Activated CD4-positive, alpha-beta T cell treated with anti-CD3 and anti-CD28 coated beads, Interleukin-2, amount 10 ng/mL, durations not matched to agents 7 days and 5 days (primary cell): ENCODE measurements around the gene HOXC5. TPM values are rescaled to one million over a fixed set of nuclear protein-coding genes. Genes with fewer than 3 reads are reported as not detected.

ENCODE experiments used
- CTCF ChIA-PET: fragments of 350-600 bp; sonication (Branson Sonifier 250); formaldehyde crosslinking; loops from one replicate; lab custom pipeline; 2021; ENCODE audit warnings: antibody characterized with exemption; lab: Charles Lee
- POLR2A ChIA-PET: fragments of 350-600 bp; sonication (Branson Sonifier 250); formaldehyde crosslinking; loops from one replicate; lab custom pipeline; 2021; ENCODE audit warnings: antibody characterized with exemption; lab: Charles Lee
- DNase-seq: peaks from one replicate; pipeline ENCODE4 v3.0.0-alpha.2; 2020
- H3K27ac Mint-ChIP-seq: one replicate; pipeline ENCODE4 v1.8.0; 2021; ENCODE audit warnings: mild to moderate bottlenecking, moderate library complexity, mixed read lengths
- H3K27me3 Mint-ChIP-seq: one replicate; pipeline ENCODE4 v1.8.0; 2021; ENCODE audit warnings: mixed read lengths
- H3K36me3 Mint-ChIP-seq: one replicate; pipeline ENCODE4 v1.8.0; 2021; ENCODE audit warnings: low read depth, mixed read lengths
- H3K4me1 Mint-ChIP-seq: one replicate; pipeline ENCODE4 v1.8.0; 2021; ENCODE audit warnings: mixed read lengths
- H3K4me3 Mint-ChIP-seq: one replicate; pipeline ENCODE4 v1.8.0; 2021; ENCODE audit warnings: mild to moderate bottlenecking, moderate library complexity, mixed read lengths
- H3K9me3 Mint-ChIP-seq: one replicate; pipeline ENCODE4 v1.8.0; 2021; ENCODE audit warnings: mixed read lengths
- total RNA-seq, 2 experiments: library from RNA; stranded (reverse); gene quantifications; one replicate each; pipeline ENCODE4 v1.2.3, GENCODE V29; 2021

The HOXC5 gene
- total RNA-seq, 2 experiments from 2014 or later: not detected

DNA sequence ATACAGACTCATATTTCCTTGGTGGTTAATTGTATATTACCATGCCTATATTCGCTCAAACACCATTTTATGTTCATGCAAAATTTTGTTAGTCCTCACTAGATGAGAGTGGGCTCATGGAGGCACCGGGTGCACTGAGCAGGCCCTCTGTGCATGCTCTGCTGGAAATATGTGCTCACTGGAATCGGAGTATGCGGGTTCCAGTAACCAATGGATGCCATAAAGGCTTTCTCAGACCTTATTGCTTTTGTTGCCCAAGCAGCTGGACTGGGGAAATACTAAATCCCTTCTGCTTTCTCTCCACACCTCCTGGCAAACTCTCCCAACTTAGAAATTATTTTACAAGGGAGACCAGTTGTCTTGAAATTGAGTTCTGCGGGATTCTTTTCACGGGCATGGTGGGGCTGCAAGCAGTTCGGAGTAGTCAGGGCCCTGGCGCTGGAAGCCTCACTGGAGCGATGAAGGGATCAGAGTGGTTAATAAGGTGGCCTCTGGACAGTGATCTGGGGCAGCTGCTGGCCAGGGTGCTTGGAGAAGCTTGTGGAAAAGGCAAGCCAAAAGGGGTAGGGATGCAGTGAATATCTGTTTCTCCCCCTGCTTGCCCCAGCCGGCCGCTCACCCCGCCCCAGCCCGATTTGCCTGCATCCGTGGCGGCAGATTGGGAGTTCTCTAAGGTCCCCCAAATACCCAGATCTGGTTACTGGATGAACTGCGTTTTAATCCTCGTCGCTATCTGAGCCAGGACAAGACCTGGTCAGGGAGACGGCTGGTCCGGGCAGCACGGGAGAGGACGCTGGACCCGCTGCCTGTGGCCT, 12.1 kb upstream of the HOXC5 start:
- Mint-ChIP-seq H3K27ac (no peak overlapping the region), H3K9me3 (no peaks in the 10 kb centered on the region), H3K4me3 (no peak overlapping the region), H3K4me1 (peaks cover 19% of the 10 kb centered on the region), H3K36me3 (peaks cover 2% of the 10 kb centered on the region), H3K27me3 (peaks cover 82% of the 10 kb centered on the region)
- no peak for DNase-seq
- ChIA-PET CTCF (no interaction called here), POLR2A (no interaction called here)

- no peak overlapping the region for H3K4me3 Mint-ChIP-seq
- ChIA-PET POLR2A (no interaction called here), CTCF (interaction anchor here (2.0 kb wide), 1 partner anchor 193 kb away, joined by 5 read pairs; no protein-coding TSS in a partner anchor)
- peaks cover 21% of the 10 kb centered on the region for H3K4me1 Mint-ChIP-seq
- H3K9me3 Mint-ChIP-seq: no peaks in the 10 kb centered on the region
- H3K27me3 Mint-ChIP-seq: peaks cover 81% of the 10 kb centered on the region
- H3K36me3 Mint-ChIP-seq: peaks cover 2% of the 10 kb centered on the region
- no peak for DNase-seq
- no peak overlapping the region for H3K27ac Mint-ChIP-seq
Measured at GRCh38 chr12:54021432-54022013, 11.3 kb upstream of the HOXC5 start.

GRCh38 chr12:54022960-54023884, 9.6 kb upstream of the HOXC5 start:
- no peak overlapping the region for H3K27ac Mint-ChIP-seq
- peaks cover 2% of the 10 kb centered on the region for H3K36me3 Mint-ChIP-seq
- H3K4me3 Mint-ChIP-seq: no peak overlapping the region
- DNase-seq: no peak
- peaks cover 86% of the 10 kb centered on the region for H3K27me3 Mint-ChIP-seq
- H3K9me3 Mint-ChIP-seq: no peaks in the 10 kb centered on the region
- CTCF ChIA-PET: interaction anchor here (0.6 to 3.1 kb wide), 11 partner anchors 8 to 277 kb away, joined by 3 to 16 read pairs (median 5); partner anchors contain the start of genes HOXC4 and HOXC5
- POLR2A ChIA-PET: interaction anchor here (0.7 kb wide), 1 partner anchor 336 kb away, joined by 5 read pairs; no protein-coding TSS in a partner anchor
- H3K4me1 Mint-ChIP-seq: peaks cover 17% of the 10 kb centered on the region

DNA sequence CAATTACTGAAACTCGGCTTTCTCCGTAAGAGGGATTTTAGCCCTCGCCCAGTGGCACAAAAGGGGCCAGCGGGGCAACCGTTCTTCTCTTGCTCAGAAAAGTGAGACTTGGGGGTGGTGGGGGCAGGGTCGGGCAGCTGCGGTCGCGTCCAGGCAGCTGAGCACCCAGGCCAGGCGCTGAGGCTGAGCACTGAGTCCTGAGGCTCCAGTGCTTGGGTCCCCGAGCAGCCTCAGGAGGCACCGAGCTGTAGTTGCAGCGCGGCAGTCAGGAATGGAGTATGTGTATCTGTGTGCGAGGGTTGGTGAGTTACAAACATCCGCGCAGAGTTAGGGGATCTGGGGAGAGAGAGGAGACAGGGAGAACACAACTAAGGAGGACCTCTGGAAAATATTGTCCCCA, 8.7 kb upstream of the HOXC5 start:
- H3K4me3 Mint-ChIP-seq: no peak overlapping the region
- DNase-seq: no peak
- H3K9me3 Mint-ChIP-seq: no peaks in the 10 kb centered on the region
- POLR2A ChIA-PET: interaction anchor here (0.7 kb wide), 1 partner anchor 335 kb away, joined by 5 read pairs; no protein-coding TSS in a partner anchor
- no peaks in the 10 kb centered on the region for H3K36me3 Mint-ChIP-seq
- CTCF ChIA-PET: interaction anchor here (1.1 to 3.1 kb wide), 9 partner anchors 9 to 278 kb away, joined by 3 to 16 read pairs (median 4); partner anchors contain the start of gene HOXC5
- H3K27ac Mint-ChIP-seq: no peak overlapping the region
- H3K4me1 Mint-ChIP-seq: peaks cover 18% of the 10 kb centered on the region
- H3K27me3 Mint-ChIP-seq: peaks cover 88% of the 10 kb centered on the region

GRCh38 chr12:54024581-54025305, 8.1 kb upstream of the HOXC5 start:
- Mint-ChIP-seq H3K27me3 (peaks cover 88% of the 10 kb centered on the region), H3K9me3 (no peaks in the 10 kb centered on the region), H3K36me3 (no peaks in the 10 kb centered on the region), H3K4me3 (no peak overlapping the region), H3K4me1 (peaks cover 22% of the 10 kb centered on the region), H3K27ac (no peak overlapping the region)
- no peak for DNase-seq
- ChIA-PET CTCF (interaction anchor here (1.2 to 3.1 kb wide), 6 partner anchors 8 to 278 kb away, joined by 3 to 16 read pairs (median 6); partner anchors contain the start of gene HOXC5), POLR2A (no interaction called here)

DNA sequence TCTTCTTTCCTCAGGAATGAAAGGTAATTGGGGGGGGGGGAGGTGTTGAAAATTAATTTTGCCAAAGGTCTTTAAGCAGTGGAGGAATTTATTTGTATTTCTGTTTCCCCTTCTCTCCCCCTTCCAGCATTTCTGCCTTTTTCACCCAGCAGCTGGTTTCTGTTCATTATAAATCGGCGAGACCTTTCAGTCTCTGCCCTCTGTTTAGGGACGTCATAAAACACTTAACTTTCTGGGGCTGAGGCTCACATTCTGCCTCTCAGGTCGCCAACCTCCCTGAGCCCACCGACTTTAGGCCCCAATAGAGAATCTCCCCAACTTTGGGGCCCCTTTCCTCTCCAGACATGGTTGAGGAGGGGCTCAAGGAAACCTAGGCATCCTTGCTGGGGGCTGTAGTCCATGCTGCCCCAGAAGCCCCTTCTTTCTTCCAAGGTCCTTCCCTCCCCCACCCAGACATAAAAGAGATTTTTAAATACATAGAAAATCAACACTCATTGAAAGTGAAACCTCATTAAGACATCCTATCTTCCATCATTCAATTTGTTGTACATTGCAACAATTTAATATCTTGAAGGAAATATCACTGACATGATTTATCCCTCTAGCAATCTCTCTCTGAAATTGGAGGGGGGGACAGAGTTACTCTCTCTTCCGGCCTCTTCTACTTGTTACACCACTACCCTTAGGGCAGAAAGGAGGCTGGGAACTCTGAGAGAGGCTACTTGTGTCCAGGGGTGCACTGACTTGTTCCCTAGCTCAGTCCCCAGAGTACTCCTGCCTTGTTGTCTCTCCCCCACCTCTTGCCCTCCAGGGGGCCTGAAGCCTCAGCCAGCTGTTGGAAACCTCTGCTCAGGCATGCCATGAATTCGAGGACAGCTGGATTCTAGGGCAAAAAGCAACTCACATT, 7.1 kb upstream of the HOXC5 start:
- POLR2A ChIA-PET: no interaction called here

DNA sequence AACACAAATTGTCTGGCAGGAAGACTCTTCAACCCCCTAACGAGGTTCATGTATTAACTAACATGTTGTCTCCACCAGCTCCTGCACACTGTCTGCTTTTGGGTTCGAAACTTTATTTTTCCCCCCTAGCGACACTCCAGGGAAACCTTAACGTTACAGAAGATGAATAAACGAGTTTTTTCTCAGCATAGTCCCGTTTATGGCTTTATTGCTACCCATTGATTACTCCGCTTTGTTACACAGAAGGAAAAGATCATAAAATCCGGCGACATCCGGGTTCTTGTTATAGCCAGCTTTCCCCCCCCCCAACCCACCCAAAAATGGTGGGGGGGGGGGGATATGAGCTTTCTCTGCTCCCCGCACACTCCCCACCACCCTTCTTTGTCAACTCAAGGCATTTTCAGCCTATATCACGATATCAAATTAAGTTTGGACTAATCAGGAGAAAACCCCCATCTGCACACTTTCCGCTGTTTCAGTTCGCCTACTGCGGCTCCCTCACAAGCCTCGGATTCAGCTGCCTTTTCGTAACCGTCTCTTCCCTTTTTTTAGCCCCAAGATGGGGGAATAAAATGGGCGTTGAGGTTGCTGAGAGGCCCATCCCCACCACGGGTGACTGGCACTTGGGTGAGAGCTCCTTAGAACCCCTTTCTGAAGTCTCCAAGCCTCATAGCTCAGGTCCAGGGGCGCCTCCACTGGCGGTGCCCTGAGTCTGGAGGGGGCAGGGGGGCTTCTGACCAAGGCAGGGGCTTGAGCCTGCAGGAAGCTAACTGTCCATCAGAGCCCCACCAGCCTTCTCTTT, 6.0 kb upstream of the HOXC5 start:
- no peak overlapping the region for H3K4me3 Mint-ChIP-seq
- POLR2A ChIA-PET: no interaction called here
- H3K27ac Mint-ChIP-seq: no peak overlapping the region
- DNase-seq: no peak
- H3K27me3 Mint-ChIP-seq: peaks cover 87% of the 10 kb centered on the region
- H3K4me1 Mint-ChIP-seq: peaks cover 20% of the 10 kb centered on the region
- H3K9me3 Mint-ChIP-seq: no peaks in the 10 kb centered on the region
- CTCF ChIA-PET: interaction anchor here (0.6 to 2.3 kb wide), 7 partner anchors 9 to 181 kb away, joined by 3 to 8 read pairs (median 3); no protein-coding TSS in a partner anchor
- no peaks in the 10 kb centered on the region for H3K36me3 Mint-ChIP-seq

More for the DNA sequence above, 7.1 kb upstream of the HOXC5 start:
- CTCF ChIA-PET: interaction anchor here (1.1 to 3.1 kb wide), 3 partner anchors 168 to 182 kb away, joined by 4 to 16 read pairs (median 5); no protein-coding TSS in a partner anchor
- DNase-seq: no peak
- H3K27ac Mint-ChIP-seq: no peak overlapping the region
- no peak overlapping the region for H3K4me3 Mint-ChIP-seq
- H3K27me3 Mint-ChIP-seq: peaks cover 89% of the 10 kb centered on the region
- peaks cover 24% of the 10 kb centered on the region for H3K4me1 Mint-ChIP-seq
- no peaks in the 10 kb centered on the region for H3K36me3 Mint-ChIP-seq
- H3K9me3 Mint-ChIP-seq: no peaks in the 10 kb centered on the region

DNA sequence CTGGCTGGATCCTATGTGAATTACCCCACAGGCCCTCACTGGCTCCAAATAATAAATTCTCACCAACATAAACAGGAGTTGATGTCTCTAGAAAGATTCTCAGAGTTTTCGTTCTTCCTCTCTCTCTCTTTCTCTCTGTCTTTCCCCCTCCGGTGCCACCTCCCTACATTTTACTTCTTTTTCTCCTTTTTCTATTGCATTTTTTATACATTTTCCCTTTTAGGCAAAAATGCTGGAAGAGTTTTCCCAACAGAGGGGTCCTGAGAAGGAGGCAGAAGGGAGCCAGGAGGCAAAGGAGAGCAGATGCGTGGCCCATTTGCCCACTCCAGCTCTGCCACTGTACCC, 5.4 kb upstream of the HOXC5 start:
- no peak for DNase-seq
- Mint-ChIP-seq H3K9me3 (no peaks in the 10 kb centered on the region), H3K27ac (no peak overlapping the region), H3K4me1 (peaks cover 20% of the 10 kb centered on the region), H3K36me3 (no peaks in the 10 kb centered on the region), H3K4me3 (no peak overlapping the region), H3K27me3 (peaks cover 87% of the 10 kb centered on the region)
- CTCF ChIA-PET: interaction anchor here (1.1 to 2.3 kb wide), 4 partner anchors 11 to 174 kb away, joined by 3 to 8 read pairs (median 3); no protein-coding TSS in a partner anchor
- POLR2A ChIA-PET: no interaction called here

DNA sequence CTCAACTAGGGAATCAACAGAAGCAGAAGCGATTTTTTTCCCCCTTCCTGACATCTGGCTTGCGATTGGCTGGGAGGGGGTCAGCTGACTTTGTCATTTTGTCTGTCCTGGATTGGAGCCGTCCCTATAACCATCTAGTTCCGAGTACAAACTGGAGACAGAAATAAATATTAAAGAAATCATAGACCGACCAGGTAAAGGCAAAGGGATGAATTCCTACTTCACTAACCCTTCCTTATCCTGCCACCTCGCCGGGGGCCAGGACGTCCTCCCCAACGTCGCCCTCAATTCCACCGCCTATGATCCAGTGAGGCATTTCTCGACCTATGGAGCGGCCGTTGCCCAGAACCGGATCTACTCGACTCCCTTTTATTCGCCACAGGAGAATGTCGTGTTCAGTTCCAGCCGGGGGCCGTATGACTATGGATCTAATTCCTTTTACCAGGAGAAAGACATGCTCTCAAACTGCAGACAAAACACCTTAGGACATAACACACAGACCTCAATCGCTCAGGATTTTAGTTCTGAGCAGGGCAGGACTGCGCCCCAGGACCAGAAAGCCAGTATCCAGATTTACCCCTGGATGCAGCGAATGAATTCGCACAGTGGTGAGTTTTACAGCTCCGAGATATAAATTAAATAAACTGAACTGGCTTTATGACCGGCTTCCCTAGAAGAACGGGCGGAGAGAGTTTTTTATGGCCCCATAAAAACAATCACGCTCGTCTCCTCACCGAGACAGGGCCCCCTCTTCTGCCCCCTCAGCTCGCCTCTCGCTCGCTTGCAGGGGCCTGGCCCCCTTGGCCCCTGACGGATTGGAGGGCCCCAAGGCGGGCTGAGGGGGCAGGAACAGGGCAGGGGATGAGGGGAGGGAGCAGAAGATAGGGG, 4.3 kb upstream of the HOXC5 start, which contains the start of gene HOXC6:
Gene HOXC6 (plus strand): TSS at position 127 of the 888 bp plus-strand sequence. CDS start 82 bp downstream, at position 209.
- ChIA-PET CTCF (interaction anchor here (1.1 to 2.3 kb wide), 5 partner anchors 16 to 172 kb away, joined by 3 to 8 read pairs (median 4); partner anchors contain the start of gene SMUG1), POLR2A (no interaction called here)
- Mint-ChIP-seq H3K36me3 (no peaks in the 10 kb centered on the region), H3K27ac (no peak within 1 kb of the TSS), H3K9me3 (no peaks in the 10 kb centered on the region), H3K27me3 (peaks cover 87% of the 10 kb centered on the region), H3K4me1 (peaks cover 27% of the 10 kb centered on the region), H3K4me3 (no peak within 1 kb of the TSS)
- DNase-seq: no peak
